Femur (tissue), 1 donor: ENCODE results near the gene LPCAT1.
"Not testable (repeated sequence)": the region's sequence is repeated elsewhere in the genome, so short reads cannot be mapped to it uniquely, and the experiment has no call there.

ENCODE experiments used
- DNase-seq: peaks from one replicate; pipeline ENCODE4 v3.0.0-alpha.2; 2017

The LPCAT1 gene

DNA sequence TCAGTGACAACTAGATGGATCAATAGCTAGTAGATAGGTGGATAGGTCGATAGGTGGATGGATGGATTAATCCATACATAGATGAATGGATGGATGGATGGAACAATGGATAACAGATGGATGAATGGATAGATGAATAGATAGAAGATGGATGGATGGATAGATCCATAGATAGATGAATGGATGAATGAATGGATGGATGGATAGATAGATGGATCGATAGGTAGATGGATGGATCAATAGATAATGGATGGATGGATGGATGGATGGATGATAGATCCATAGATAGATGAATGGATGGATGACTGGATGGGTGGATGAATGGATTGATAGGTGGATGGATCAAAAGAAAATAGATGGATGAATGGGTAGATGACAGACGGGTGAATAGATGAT is 83.7 kb downstream of the LPCAT1 start:
- DNase-seq, result no peak

DNA sequence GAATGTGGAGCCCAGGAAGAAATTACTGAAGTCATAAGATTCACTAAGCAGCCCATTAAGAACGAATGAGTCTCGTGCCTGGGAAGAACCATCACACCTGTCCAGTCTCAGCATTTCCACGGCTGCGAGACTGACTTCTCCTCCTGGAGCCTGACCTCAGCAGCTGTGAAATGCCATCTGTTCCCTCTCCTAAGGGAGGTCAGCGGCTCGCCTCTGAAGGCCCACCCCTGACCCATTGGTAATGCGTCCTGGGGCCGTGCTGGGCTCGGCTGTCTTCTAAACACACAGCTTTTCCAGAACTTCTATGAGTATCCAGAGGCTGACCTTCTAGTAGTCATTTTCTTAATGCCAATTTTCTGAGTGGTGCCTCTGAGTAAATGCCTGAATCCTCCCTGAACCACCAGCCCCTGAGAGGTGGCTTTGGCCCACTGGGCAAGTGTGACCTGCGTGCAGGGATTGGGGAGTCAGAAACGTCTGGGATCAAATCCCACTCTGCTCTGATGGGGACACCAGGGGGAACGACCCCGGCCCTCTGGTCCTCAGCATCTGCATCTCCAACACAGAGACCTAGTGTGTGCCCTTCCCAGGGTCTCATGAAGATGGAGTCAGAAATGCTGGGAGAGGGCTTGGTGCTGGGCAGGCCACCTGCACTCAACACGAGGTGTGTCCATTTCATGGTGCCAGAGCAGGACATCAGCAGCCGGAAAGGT is 84.2 kb downstream of the LPCAT1 start:
- DNase-seq, result no peak

DNA sequence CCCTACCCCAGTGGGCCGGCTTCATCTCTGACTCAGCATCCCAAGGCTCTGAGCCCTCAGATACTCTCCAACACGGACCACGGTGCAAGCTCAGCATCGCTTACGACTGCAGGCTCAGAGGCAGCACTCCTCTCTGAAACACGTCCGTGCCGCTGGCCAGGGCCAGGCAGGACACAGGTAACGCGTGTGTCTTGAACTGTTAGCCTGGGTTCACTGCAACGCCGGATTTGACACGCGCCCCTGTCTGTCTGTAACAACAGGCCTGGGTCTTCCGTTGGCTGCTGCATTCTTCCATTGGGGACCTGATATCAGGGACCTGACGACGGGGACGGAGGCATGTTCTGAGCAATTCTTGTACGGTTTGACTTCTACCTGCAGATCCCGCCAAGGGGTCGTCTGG is 84.9 kb downstream of the LPCAT1 start:
- no peak for DNase-seq

DNA sequence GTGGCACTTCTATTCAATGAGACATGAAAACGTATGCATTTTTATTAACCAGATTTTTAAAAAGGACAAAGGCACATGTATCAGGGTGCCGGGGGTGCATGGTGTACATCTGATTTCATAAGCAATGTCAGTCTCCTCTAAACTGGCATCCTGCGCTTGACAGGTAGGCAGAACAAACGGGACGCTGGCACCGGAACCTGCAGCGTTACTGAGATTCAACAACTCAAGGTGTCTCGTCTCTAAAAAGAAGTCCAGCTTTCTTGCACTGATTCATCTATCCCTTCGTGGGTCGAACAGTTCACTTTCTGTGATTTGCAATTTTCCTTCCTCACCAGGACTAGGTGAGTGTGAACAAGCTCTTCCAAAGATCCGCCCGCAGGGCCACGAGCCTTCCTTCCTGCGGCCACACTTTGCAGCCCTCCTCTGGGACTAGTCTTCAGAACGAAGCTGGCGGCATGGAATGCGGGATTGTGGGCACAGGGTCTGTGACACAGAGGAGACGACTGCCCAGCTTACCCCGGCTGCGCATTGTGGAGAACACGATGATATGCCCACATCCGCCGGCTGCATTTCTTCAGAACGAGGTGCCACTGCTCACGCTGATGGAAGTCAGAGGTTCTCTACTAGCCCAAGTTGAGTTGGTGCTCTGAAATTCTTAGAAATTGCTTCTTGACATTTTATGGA is 85.7 kb downstream of the LPCAT1 start:
- DNase-seq, result no peak

DNA sequence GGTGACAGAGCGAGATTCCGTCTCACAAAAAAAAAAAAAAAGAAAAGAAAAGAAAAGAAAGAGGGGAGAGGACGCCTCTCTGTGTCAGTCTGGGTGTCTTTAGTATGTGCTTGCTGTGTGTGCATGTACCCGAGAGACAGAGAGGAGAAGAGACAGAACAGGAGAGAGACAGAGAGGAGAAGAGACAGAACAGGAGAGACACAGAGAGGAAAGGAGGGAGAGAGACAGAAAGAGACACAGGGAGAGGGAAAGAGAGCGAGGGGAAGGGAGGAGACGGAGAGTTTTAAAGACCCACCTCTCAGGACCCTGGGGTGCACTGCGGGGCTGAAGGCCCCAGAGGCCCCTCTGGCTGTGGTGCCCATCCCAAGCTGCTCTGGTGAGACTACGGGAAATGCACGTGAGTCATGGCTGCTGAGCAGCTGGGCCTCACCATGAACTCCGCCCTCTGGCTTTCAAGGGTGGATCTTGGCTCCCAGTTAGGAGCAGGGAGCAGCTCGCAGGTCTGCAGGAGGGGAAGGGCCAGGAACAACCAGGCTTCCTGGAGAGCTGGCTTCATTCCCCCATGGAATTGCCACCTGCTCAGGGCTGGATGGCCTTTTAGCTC is 86.4 kb downstream of the LPCAT1 start:
- no peak for DNase-seq

DNA sequence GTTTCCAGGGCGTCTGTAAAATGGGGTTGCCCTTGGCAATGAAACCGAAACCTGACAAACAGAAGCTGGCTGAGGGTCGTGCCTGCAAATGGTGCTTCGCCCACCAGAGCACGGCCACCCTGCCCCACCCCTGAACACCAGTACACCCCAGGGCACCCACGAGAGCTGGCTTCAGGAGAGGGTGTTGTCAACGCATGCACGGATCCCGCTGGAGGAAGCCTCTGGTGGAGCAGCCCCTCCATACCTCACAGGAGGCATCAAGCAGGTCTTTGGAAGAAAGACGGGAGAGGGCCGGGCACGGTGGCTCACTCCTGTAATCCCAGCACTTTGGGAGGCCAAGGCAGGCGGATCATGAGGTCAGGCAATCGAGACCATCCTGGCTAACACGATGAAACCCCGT is 87.1 kb downstream of the LPCAT1 start:
- no peak for DNase-seq

DNA sequence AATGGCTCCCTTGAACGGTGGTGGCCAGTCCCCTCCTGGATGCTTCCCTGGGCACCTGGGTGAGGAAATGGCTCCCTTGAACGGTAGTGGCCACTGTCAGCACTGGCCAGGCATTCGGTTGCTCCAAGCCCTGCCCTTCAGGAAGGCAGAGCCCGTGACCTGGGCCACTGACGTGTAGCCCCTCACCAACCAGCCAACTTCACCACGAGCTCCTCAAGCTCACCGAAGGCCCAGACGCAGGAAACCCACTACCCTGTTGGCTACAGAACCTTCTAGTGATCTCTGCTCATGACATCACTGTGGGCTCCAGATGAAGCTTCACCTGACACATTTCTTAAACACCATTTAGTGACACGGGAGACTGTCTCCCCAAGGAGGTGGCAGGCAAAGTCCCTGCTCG is 87.7 kb downstream of the LPCAT1 start:
- DNase-seq, result no peak

DNA sequence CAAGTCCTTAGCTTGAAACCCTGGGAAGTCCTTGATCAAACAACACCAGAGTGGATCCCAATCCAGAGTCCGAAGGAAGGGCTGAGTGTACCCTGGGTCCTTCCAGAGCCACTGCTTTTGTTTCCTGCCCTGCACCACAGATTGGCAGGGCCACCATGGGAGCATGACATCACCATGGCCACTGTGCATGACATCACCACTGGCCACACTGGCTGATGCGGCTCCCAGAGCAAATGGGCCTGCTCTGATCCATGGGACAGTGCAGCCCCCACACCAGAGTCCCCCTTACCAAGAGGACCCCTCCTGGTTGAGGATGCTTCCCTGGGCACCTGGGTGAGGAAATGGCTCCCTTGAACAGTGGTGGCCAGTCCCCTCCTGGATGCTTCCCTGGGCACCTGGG is 88.4 kb downstream of the LPCAT1 start:
- no peak for DNase-seq

DNA sequence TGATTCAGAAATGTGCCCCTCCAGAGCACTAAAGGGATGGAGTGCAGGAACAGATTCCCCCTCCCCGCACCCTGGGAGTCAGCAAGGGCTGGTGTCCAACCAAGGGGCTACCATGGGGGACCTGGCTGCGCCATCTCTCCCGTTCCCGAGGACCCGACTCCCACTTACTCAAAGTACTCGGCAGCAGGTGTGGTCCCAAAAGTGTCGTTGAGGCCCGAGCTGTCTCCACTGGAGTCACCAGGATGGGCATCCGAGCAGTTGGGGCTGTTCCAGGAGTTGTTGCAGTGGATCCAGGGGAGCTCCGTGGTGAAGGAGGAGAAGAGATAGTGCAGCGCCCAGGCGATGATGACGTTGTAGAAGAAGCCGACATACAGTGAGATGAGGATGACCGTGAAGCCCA is 91.5 kb downstream of the LPCAT1 start:
- no peak for DNase-seq

DNA sequence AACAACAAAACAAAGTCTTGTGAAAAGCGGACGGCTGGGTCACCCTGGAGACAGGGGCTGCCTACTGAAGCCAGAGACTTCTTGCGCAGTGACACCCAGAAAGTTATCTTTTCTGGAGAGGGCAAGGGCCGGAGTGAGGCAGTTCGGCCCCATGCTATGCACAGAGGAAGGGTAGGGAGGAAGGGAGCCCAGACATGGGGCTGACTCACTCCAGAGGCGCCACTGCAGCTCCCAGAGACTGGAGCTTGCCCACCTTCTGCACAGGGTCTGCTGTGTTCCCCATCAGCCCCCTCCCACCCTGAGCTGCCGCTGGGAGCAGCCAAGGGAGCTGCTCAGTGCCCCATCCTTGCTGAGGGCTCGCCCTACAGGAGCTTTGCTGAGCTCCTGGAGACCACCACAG is 91.9 kb downstream of the LPCAT1 start:
- DNase-seq, result no peak

DNA sequence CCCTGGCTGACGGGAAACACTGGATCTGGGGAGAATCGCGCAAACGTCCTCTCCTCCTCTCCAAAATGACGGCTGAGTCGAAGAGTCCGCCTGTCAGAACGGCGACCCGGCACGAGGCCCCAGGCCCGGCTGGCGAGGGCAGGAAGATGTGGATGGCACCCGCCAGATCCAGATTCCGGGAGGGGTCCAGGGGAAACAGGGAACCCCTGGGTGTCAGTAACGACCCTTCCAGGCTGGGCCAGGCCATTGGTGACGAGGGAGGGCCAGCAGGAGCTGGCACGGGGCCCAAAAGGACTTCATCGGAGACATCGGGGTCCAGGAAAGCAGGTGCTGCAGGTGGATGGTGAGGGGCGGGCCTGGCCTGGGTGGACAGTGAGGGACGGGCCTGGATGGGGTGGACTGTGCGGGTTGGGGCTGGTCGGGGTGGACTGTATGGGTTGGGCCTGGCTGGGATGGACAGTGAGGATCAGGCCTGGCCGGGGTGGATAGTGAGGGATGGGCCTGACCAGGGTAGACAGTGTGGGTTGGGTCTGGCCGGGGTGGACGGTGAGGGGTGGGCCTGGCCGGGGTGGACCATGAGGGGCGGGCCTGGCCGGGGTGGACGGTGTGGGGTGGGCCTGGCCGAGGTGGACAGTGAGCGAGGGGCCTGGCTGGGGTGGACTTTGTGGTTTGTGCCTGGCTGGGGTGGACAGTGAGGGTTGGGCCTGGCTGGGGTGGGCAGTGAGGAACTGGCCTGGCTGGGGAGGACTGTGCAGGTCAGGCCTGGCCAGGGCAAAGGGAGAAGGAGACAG is 92.5 kb downstream of the LPCAT1 start:
- no peak for DNase-seq

DNA sequence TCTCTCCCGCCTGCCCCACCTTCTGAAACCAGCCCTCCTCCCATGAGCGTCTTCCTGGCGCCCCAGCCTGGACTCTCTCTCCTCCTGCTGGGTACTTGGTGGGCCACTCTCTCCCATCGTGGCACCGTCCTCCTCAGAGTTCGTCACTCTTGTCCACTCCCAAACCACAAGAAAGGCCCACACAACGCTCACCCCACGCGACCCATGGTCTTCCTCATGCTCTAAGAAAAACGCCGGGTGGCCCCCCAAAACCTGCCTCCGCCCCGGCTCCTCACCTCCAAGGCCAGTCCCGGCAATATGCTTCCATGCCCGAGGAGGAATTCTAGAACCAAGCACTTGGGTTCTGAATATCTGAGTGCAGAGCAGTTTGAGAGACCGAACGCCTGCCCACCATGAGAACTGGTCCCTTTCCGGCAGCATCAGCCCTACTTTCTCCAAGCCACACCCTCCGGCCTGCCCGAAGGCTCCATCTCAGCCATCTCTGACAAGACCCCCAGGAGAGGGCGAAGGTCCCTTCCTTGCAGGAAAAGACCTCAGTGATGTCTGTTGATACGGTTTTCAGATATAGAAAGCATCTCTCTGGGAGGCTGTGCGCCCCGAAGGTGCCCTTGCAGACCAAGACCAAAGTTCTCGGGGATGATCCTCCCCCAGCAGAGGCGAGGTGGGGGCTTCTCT is 93.5 kb downstream of the LPCAT1 start:
- DNase-seq, result no peak

DNA sequence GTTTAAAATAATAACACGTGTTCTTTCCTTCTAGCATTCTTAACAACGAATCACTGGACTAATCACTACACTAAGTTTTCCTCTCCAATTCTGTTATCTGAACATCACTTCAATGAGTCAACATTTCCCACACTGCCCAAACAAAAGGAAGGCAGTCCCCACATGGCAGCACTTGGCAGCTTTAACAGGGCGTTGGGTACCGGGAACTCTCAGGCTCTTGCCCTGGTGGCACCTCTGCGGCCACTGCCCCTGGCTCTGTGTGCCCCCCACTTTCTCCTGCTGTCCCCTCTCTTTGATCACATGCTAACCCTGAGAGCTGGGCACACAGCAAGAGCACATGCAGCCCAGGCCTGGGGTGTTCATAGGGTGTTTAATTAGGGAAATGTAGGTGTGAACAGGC is 94.3 kb downstream of the LPCAT1 start:
- no peak for DNase-seq

DNA sequence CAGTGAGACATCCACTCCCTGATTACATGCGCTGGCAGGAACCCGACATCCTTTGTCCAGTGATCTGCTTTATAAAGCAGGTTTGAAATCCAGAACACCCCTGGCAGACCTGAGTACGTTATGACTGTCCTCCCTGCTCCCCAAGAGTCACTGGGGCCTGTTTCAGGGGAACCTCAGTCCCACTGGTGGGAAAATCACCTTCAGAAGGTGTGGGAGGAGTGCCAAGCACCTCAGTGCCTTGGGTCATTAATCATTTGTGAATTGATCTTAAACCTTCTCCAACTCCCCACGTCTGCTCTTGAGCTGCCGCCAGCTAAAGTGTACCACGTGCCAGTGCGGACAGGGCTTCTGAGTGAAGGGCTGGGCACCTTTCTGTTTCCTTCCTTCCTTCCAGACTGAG is 94.7 kb downstream of the LPCAT1 start:
- DNase-seq, result no peak

DNA sequence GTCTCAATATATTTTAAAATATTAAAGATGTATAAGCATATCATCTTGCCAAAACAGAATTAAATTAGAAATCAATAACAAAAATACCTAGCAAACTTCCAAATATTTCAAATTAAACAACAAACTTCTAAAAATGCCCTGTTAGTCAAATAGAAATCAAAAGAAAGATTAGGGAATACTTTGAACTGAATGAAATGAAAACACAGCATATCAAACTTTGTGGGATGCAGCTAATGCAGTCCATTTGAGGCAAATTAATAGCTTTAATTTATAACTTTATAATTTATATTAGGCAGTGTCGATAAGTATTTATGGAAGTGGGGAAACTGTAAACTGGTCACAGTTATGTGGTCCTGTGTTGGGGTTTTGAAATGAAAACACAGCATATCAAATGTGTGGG is 95.7 kb downstream of the LPCAT1 start:
- DNase-seq, result no peak

DNA sequence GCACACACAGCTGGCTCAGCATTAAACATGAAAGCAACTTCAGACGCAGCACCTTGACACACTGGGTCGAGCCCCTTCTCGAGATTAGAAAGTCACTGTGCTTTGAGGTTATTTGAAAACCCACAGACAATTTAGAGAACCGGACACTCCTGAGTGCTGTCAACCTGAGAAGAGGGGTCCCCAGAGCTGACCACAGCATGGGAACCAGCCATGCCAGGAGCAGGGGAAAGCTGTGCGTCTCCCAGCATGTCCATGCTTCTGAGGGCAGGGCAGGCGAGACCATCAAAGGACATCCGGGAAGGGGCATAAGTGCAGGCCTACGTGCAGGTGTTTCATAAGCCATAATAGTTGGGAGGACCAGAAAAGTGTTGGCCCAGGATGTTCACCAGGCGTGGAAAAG is 99.0 kb downstream of the LPCAT1 start:
- no peak for DNase-seq

DNA sequence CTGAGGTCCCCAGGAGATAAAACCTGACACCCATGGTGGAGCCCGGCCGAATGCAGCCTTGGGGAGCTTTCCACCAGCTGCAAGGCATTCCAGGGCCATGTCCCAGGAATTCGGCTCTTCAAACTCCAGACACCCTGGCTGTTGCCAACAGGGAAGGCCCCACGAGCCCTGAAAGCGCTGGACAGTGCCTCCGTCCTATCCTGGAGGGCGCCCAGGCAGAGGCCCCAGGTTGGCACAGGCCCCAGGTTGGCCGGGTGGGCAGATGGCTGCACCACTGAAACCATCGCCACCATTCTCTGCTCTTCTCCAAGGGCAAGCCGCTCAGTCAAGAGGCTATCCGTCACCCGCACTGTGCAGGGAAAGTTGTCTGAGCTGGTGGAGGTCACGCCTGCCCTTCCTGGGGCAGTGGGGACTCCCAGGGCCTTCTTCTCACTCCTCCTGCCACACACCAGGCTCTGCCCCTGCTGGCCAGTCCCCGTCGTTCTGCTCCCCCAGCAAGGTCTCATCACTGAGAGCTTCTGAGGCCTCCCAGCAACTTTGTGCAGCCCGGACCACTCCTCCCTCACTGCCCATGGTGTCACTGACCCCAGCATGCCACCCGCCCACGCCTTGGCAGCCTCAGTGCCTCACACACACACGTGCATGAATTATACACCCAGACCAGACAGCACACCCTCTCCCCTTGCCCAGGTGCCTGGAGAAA is 99.7 kb downstream of the LPCAT1 start:
- no peak for DNase-seq

DNA sequence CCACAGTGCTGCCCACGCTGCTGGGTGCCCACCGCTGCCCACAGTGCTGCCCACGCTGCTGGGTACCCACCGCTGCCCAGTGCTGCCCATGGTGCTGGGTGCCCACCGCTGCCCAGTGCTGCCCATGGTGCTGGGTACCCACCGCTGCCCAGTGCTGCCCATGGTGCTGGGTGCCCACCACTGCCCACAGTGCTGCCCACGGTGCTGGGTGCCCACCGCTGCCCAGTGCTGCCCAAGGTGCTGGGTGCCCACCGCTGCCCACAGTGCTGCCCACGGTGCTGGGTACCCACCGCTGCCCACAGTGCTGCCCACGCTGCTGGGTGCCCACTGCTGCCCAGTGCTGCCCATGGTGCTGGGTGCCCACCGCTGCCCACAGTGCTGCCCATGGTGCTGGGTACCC is 101.2 kb downstream of the LPCAT1 start:
- DNase-seq, result not testable (repeated sequence)

DNA sequence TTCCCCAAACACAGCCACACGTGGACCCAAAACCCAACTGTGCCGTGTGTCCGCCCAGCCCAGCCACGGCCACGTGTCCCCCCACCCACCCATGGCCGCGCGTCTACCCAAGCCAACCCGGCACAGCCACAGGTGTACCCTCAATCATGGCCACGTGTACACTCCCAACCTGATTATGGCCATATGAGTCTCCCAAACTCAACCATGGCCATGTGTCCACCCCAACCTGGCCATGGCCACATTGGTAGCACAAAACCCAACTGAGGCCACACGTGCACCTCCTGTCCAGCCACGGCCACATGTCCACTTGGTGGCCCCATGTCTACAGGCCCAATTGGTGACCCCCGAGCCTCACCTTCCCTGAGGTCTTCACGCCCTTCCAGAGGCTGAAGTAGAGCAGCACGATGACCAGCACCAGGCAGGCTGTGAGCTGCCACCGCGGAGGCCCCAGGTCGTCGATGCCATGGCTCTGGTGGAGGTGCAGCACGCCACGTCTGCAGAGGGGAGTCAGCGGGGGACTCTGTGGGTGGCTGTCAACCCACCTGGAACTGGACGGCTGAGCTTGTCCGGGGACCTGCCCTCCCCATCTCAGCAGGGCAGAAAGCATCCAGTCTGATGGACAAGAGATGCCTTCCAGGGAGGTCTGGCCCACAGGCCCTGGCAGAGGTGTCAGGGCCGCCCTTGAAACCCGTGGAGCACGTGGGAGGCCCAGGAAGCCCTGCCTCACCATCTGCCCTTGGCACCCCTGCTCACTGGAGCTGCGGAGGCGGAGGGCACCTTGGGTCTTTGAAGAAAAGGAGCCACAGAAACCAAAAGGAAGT is 102.0 kb downstream of the LPCAT1 start:
- no peak for DNase-seq

DNA sequence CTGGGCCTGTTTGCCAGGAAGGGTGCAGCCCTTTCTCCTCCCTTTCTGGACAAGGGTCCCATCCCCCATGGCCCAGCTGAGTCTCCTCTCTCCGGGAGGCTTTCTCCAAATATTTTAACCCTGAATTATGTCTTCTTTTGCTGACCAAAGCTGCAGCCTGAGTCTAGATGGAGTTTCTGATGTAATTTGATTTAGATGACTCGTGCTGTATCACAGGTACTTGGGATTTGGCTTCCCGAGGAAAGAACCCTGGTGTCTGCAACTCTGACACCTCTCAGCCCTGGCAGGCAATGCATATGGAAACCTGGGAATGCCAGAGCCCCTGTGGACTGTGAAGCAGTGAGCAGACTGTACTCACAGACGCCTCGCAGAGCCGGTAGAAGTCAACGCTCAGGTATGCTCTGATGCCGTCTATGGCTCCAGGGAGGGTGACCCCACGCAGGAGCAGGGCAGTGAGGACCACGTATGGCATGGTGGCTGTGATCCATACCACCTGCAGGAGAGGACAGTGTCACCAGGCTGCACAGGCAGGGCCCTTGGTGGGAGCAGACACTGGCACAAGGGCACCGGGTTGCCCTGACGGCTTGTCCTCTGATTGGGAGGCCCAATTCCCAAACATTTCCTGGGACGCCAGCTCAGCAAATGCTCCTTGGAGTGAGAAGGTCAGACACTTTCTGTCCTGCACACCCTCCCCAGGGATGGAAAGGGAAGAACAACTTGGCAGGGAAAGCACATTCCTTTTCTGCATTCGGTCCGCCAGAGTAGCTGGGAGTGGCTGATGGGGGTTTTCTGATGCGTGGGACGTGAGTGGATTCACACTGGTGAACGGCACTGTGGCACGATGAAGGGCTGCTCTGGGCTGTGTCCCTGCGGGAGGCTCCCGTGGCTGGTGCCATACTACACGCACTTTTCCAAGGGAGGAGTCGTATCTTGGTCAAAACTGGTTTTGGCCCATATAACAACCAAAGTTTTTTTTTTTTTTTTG is 103.3 kb downstream of the LPCAT1 start:
- no peak for DNase-seq
